Measurements from ENCODE around the gene CCDC6.

GRCh38 chr10:59847888-59848287 lies 58.5 kb downstream of the CCDC6 start:
- TF ChIP-seq FOSB (CRISPR knock-in tag; IDR thresholded peaks at IDR 0.05), result no peak
- no peak for TF ChIP-seq SMC3 (IDR thresholded peaks at IDR 0.05)
- TF ChIP-seq PBX3 (IDR thresholded peaks at IDR 0.05), result no peak
- no peak for TF ChIP-seq REST (IDR thresholded peaks at IDR 0.05)
- no peak for TF ChIP-seq CHD2 (IDR thresholded peaks at IDR 0.05; ENCODE audit: low read length, partially characterized antibody)
- TF ChIP-seq RFX5 (IDR thresholded peaks at IDR 0.05), result no peak
- TF ChIP-seq TP53 (CRISPR knock-in tag; IDR thresholded peaks at IDR 0.05), result no peak

All from A549 (cell line).